Fibroblast of villous mesenchyme (primary cell): ENCODE data around the gene TUBB4B. TPM values are rescaled to one million over a fixed set of nuclear protein-coding genes. Genes with fewer than 3 reads are reported as not detected.

Source experiments
- DNase-seq: peaks from one replicate; pipeline ENCODE4 v3.0.0-alpha.2; 2010; ENCODE audit warnings: low read depth
- H3K4me3 ChIP-seq: 2 replicates; pipeline ENCODE4 v1.5.1; 2011; ENCODE audit warnings: low read depth, mild to moderate bottlenecking, low read length
- CTCF ChIP-seq: IDR thresholded peaks from 2 replicates; pipeline ENCODE4 v1.5.1; 2012; ENCODE audit warnings: low read depth, mild to moderate bottlenecking, low read length; ENCODE audit not compliant: insufficient read depth
- total RNA-seq: library from RNA; depleted of rRNA; stranded (reverse); fragments of >200 nt; gene quantifications from 2 replicates; pipeline ENCODE4 v1.2.3, GENCODE V29; 2012

Gene TUBB4B
- total RNA-seq, 1 donor = 218 TPM

- DNase-seq = no peak
- H3K4me3 ChIP-seq = no peak overlapping the region
- TF ChIP-seq CTCF = no peak
These were observed 25.1 kb downstream of the TUBB4B start for GRCh38 chr9:137266162-137266527.

- TF ChIP-seq CTCF = no peak
- H3K4me3 ChIP-seq = no peak overlapping the region
- no peak for DNase-seq
These were observed 25.7 kb downstream of the TUBB4B start for GRCh38 chr9:137266585-137267453.

GRCh38 chr9:137267933-137268355 lies 26.9 kb downstream of the TUBB4B start:
- DNase-seq = peak; percentile 29
- TF ChIP-seq CTCF = no peak
- no peak overlapping the region for H3K4me3 ChIP-seq

- no peak overlapping the region for H3K4me3 ChIP-seq
- peak; percentile 81 for DNase-seq
- no peak for TF ChIP-seq CTCF
These were observed 27.6 kb downstream of the TUBB4B start for GRCh38 chr9:137268538-137269201.

- H3K4me3 ChIP-seq = no peak overlapping the region
- TF ChIP-seq CTCF = no peak
- peak; percentile 93 for DNase-seq
These were observed 28.2 kb downstream of the TUBB4B start for GRCh38 chr9:137269231-137269772.

- H3K4me3 ChIP-seq = no peak overlapping the region
- no peak for DNase-seq
- TF ChIP-seq CTCF = no peak
These were observed 30.0 kb downstream of the TUBB4B start for GRCh38 chr9:137270929-137271695.
